ENCODE measurements around the gene PPEF1.
"Not testable (repeated sequence)": the region's sequence is repeated elsewhere in the genome, so short reads cannot be mapped to it uniquely, and the experiment has no call there.

The PPEF1 gene

DNA sequence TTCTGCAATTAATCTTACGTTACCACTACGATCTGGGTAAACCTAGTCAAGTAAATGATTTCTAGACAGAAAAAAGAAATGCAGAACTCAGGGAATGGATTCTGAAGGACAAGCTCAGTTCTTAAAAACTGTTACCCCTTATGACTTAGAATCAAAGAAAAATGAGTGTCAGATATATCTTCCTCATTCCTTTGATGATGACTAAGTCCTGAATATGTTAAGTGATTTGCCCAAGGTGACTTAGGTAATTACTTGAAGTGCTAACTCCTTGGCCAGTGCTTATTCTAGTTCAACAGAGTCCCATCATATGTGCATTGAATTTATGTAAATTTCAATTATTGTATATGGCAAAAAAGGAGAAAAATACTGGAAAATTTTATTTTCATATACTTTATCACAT lies 92.5 kb downstream of the PPEF1 start:
- no peak for DNase-seq

- DNase-seq = no peak
Measured at GRCh38 chrX:18809641-18810040, 102.2 kb downstream of the PPEF1 start.

- no peak for DNase-seq
Measured at GRCh38 chrX:18810416-18810815, 103.0 kb downstream of the PPEF1 start.

DNA sequence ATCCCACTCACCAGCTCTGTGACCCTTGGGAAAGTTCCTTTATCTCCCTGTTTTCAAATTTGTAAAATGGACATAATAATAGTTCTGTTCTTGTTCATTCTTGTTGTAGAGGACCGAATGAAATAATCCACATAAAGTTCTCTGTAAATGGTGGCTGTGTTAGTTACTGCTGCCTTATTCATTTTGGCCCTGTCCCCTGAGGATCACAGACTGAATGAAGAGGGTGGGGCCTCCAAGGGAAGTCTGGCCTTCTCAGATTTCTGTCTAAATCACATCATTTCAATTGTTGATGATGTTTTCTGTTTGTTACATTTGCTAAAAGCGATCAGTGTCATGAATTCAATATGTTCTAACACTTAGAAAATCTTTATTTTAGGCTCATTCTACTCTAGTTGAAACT lies 117.9 kb downstream of the PPEF1 start:
- no peak for DNase-seq

GRCh38 chrX:18828832-18829404 lies 121.5 kb downstream of the PPEF1 start:
- no peak for DNase-seq

- DNase-seq = no peak
Measured at GRCh38 chrX:18833071-18833731, 125.8 kb downstream of the PPEF1 start.

GRCh38 chrX:18847901-18848300 lies 140.5 kb downstream of the PPEF1 start:
- DNase-seq = not testable (repeated sequence)

DNA sequence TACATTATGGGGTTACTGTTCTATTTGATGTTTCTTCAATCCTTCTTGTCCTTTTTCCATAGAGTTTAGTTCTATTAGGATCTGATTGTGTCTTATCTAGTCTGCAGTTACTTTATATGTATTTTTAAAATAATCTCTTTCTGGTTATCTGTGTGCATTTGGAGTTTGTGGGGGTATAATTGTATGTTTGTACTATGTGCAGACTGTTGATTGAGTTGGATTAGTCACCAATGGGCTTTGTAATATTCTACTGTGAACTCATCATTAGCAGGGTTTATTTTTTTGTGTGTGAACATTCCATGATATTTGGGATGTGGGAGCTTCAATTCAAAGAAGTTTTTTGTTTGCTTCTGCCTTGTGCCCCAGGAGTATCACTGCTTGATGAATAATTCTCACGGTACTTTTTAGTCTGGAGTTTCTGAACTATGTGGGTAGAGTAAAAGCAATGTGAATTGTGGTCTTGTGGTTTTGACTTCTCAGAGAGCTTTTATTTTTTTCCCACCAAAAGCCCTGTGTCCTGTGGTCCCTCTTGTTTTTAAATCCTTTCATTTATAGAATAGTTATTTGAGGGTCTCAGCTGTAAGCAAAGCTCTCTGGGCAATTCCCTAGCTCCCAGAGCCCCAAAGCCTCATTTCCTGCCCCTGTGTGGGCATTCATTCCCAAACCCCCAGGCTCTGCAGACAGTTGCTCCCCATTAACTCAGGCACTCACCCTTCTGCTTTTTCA lies 148.6 kb downstream of the PPEF1 start:
- DNase-seq = no peak

DNA sequence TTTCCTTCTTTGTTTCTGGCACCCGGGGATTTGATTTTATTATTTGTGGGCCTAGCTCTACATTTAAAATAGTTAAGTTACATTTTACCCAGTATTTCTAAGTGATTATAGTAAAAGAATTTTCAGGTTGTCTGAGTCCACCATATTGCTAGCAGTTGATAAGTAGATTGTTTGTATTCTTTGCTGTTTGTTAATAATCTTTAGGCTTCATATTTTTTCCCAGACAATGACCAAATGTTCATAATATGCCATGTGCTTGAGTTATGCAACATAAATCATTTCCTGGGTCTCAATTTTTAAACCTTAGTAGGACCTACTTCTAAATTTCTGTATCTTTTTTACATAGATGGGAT lies 149.2 kb downstream of the PPEF1 start:
- no peak for DNase-seq

- no peak for DNase-seq
Measured at GRCh38 chrX:18861511-18861910, 154.1 kb downstream of the PPEF1 start.

DNA sequence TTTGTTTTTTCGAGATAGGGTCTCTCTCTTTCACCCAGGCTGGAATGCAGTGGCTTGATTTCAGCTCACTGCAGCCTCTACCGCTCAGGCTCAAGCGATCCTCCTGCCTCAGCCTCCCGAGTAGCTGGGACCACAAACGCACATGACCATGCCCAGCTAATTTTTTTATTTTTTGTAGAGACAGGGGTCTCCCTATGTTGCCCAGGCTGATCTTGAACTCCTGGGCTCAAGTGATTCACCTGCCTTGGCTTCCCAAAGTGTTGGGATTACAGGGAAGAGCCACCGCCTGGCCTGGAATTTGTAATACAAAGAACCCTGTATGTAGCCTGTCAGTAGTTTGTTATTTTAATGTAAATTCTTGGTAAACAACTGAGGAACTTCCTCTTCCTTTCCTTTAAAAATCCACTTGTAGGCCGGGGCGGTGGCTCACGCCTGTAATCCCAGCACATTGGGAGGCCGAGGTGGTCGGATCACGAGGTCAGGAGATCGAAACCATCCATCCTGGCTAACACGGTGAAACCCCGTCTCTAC lies 157.0 kb downstream of the PPEF1 start:
- DNase-seq = no peak

- no peak for DNase-seq
Measured at GRCh38 chrX:18871161-18871890, 163.9 kb downstream of the PPEF1 start.

- no peak for DNase-seq
Measured at GRCh38 chrX:18871970-18872369, 164.5 kb downstream of the PPEF1 start.

DNA sequence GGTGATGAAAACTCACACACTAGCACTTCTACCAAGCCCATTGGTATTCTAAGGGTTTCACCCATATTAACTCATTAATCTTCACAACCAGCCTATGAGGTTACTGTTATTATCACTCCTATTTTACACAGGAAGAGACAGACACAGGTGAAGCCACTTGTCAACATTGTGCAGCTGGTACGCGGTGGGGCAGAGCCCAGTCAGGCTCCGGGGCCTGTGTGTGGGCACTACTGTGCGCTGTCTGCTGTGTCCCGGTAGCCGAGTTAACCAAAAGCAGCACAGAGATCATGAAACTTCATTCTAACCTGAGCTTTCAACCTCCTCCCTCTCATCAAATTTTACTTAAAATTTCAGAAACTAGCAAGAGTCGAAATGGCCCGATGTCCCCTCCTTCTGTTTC lies 165.2 kb downstream of the PPEF1 start:
- DNase-seq = no peak

- no peak for DNase-seq
Measured at GRCh38 chrX:18873189-18873791, 165.8 kb downstream of the PPEF1 start.

GRCh38 chrX:18873836-18874235 lies 166.4 kb downstream of the PPEF1 start:
- no peak for DNase-seq

DNA sequence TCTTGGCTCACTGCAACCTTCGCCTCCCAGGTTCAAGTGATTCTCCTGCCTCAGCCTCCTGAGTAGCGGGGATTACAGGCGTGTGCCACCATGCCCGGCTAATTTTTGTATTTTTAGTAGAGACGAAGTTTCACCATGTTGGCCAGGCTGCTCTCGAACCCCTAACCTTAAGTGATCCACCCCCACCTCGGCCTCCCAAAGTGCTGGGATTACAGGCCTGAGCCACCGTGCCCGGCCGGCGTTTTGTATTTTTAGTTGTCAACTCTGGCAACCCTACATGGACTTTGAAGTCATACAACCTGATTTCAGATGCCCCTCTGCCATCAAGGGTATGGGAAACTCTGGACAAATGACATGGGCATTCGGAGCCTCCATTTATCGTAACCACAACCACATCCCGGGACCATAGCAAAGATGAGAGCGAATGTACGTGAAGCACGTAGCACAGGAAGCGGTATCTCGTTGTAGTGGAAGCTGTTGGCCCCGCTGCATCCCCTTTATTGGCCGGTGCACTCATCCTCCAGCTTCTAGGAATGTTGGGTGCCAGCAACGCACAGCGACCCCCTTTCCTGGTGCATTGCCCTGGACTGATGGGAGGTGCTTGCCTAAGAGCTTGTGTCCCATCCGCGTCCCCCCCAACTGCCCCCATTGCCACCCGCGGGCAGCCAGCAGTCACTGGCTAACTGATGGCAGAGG lies 167.3 kb downstream of the PPEF1 start:
- no peak for DNase-seq

GRCh38 chrX:18875256-18875878 lies 167.9 kb downstream of the PPEF1 start:
- no peak for DNase-seq

- no peak for DNase-seq
Measured at GRCh38 chrX:18877469-18877868, 170.0 kb downstream of the PPEF1 start.

Data from NK-92 treated with Interleukin-12 subunit alpha and Interleukin-12 subunit beta, amount 100 ng/mL, for 24 hours (cell line).